HepG2 (cell line): ENCODE results near the gene ARHGAP5. TPM values are rescaled to one million over a fixed set of nuclear protein-coding genes. Genes with fewer than 3 reads are reported as not detected.

Source experiments
- AHR ChIP-seq: IDR thresholded peaks from 2 replicates; pipeline ENCODE4 v1.6.1; 2018; ENCODE audit warnings: missing genetic modification reagents, missing compliant biosample characterization
- CHD2 ChIP-seq: IDR thresholded peaks from 2 replicates; pipeline ENCODE4 v1.6.1; 2011; ENCODE audit warnings: low read depth, low read length, improper control_type of control experiment
- EP300 ChIP-seq, 3 experiments: sonication (generic) in 1 of 3; formaldehyde crosslinking in 1 of 3; IDR thresholded peaks; 2 replicates each; pipeline versions ENCODE4 v1.5.1 to v1.6.1; 2011 to 2020; ENCODE audit warnings: low read depth in 2 of 3, low read length in 2 of 3, borderline replicate concordance in 1 of 3, improper control_type of control experiment in 1 of 3, mild to moderate bottlenecking in 1 of 3, missing genetic modification reagents in 1 of 3, moderate library complexity in 1 of 3
- HNRNPL ChIP-seq: fragments of 200-400 bp; formaldehyde crosslinking; IDR thresholded peaks from 2 replicates; pipeline ENCODE4 v1.6.1; 2017; ENCODE audit warnings: mild to moderate bottlenecking, low read depth, low read length
- KLF16 ChIP-seq, 2 experiments: sonication (generic) in 1 of 2; formaldehyde crosslinking in 1 of 2; IDR thresholded peaks; 2 replicates each; pipeline versions ENCODE4 v1.6.1 to v1.8.0; 2016 to 2023; ENCODE audit warnings: missing genetic modification reagents in 2 of 2, missing compliant biosample characterization in 1 of 2
- NCOA5 ChIP-seq: sonication (generic); formaldehyde crosslinking; IDR thresholded peaks from 2 replicates; pipeline ENCODE4 v1.4.0; 2020; ENCODE audit warnings: missing genetic modification reagents
- RARA ChIP-seq: IDR thresholded peaks from 2 replicates; pipeline ENCODE4 v1.6.1; 2016; ENCODE audit warnings: missing genetic modification reagents, missing compliant biosample characterization
- SNAI1 ChIP-seq: sonication (generic); formaldehyde crosslinking; IDR thresholded peaks from 2 replicates; pipeline ENCODE4 v1.5.0; 2020; ENCODE audit warnings: mild to moderate bottlenecking, missing genetic modification reagents, borderline replicate concordance
- SOX5 ChIP-seq: IDR thresholded peaks from 2 replicates; pipeline ENCODE4 v1.6.1; 2016; ENCODE audit warnings: borderline replicate concordance
- ZNF225 ChIP-seq: sonication (generic); formaldehyde crosslinking; IDR thresholded peaks from 2 replicates; pipeline ENCODE4 v1.4.0; 2020; ENCODE audit warnings: mild to moderate bottlenecking, missing genetic modification reagents
- ZNF317 ChIP-seq: sonication (generic); formaldehyde crosslinking; IDR thresholded peaks from 2 replicates; pipeline ENCODE4 v1.5.0; 2020; ENCODE audit warnings: mild to moderate bottlenecking, missing genetic modification reagents
- ZNF598 ChIP-seq: sonication (generic); formaldehyde crosslinking; IDR thresholded peaks from 2 replicates; pipeline ENCODE4 v1.5.1; 2020; ENCODE audit warnings: mild to moderate bottlenecking, missing genetic modification reagents, borderline replicate concordance
- ZNF644 ChIP-seq: IDR thresholded peaks from 2 replicates; pipeline ENCODE4 v1.6.1; 2016; ENCODE audit warnings: low read depth
- ZNF772 ChIP-seq: sonication (generic); formaldehyde crosslinking; IDR thresholded peaks from 2 replicates; pipeline ENCODE4 v1.5.0; 2020; ENCODE audit warnings: mild to moderate bottlenecking, missing genetic modification reagents
- ZNF775 ChIP-seq: sonication (generic); formaldehyde crosslinking; IDR thresholded peaks from 2 replicates; pipeline ENCODE4 v1.4.0; 2020; ENCODE audit warnings: missing genetic modification reagents, mild to moderate bottlenecking, moderate library complexity, borderline replicate concordance
- ZSCAN25 ChIP-seq: sonication (generic); formaldehyde crosslinking; IDR thresholded peaks from 2 replicates; pipeline ENCODE4 v1.8.0; 2022; ENCODE audit warnings: mild to moderate bottlenecking, missing genetic modification reagents
- polyA plus RNA-seq, 8 experiments: library from polyadenylated mRNA; depleted of rRNA in 3 of 8; stranded (reverse) in 7 of 8; unstranded in 1 of 8; fragments of >200 nt; fragmentation: Illumina TruSeq in 4 of 8; extraction: Trizol in 4 of 8; gene quantifications; 2 replicates each; pipeline versions ENCODE4 v1.2.1 to v1.2.3, GENCODE V29; 2011 to 2016; ENCODE audit warnings: low read depth in 4 of 8, missing spikeins in 1 of 8, mixed read lengths in 1 of 8; ENCODE audit not compliant: insufficient read depth in 1 of 8
- total RNA-seq, 5 experiments: library from RNA; depleted of rRNA; stranded (reverse); fragments of >200 nt; fragmentation: Illumina TruSeq; extraction: Trizol; gene quantifications; 2 replicates each; pipeline ENCODE4 v1.2.3, GENCODE V29; 2016; ENCODE audit warnings: low read depth in 1 of 5
- TF ChIP-seq, protein P1 (sequence below), 2 experiments: IDR thresholded peaks; 2 replicates each; pipeline ENCODE4 v1.6.1; 2011 to 2012; ENCODE audit warnings: low read length in 2 of 2, borderline replicate concordance in 1 of 2, low read depth in 1 of 2, mild to moderate bottlenecking in 1 of 2, moderate library complexity in 1 of 2
- TF ChIP-seq, protein P2 (sequence below): IDR thresholded peaks from 2 replicates; pipeline ENCODE4 v1.6.1; 2016; ENCODE audit warnings: missing genetic modification reagents, missing compliant biosample characterization
- TF ChIP-seq, protein P3 (sequence below): sonication (generic); formaldehyde crosslinking; IDR thresholded peaks from 2 replicates; pipeline ENCODE4 v1.4.0; 2020; ENCODE audit warnings: missing genetic modification reagents

Gene ARHGAP5
- total and polyA plus RNA-seq, 2 of the 13 experiments (the other 11 are each of a cell fraction or from before 2014, with no cell fraction given): 33.7 to 144 TPM

DNA sequence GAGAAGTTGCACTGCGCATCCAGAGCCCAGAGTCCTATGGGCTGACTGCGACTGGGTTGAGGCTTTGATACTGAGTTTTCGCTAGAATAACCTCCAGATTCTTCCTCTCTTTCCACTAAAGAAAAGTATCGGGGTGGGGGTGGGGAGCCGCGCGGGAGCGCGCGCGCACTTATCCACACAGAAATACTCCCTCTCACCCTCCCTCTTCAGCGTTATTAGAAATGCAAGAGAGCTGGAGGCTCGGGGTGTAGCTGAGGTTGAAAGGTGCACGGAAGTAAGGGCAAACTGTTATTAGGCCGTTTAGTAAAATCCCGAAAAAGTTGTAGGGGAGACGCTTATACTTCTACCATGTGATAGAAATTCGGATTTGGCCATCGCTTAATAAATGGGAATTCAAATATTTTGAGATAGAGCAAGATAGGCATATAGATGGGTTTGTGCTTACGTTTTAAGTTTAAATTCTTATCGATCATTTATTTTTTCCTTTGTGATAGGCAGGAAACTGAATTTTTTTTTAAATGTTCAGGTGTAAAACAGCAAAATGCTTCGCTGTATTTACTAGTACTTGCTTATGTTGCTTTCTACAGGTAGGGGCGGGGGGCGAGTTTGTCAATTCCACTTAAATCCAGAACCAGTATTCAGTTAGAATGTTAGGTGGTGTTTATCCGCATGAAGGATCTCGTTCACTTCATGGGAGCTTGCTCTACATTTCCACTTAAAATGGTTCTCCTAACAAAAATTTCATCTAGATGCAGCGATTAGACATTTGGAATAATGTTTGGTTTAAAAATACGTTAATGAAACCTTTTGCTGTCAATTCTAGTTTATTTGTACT lies 1.1 kb downstream of the ARHGAP5 start (continued):
- TF ChIP-seq ZNF772 (CRISPR knock-in tag) (no peak), SOX5 (no peak), KLF16 (CRISPR knock-in tag; IDR thresholded peaks at IDR 0.05) (no peak), ZNF317 (peak; percentile 43; the same call in 1 of the 2 replicates), ZSCAN25 (peak; percentile 29), ZNF598 (CRISPR knock-in tag) (no peak), ZNF775 (CRISPR knock-in tag) (no peak; the same call in 1 of the 2 replicates), EP300 (IDR thresholded peaks at IDR 0.05; ENCODE audit: low read depth in 2 of 2, low read length in 2 of 2) (no peak), EP300 (CRISPR knock-in tag; IDR thresholded peaks at IDR 0.05; ENCODE audit: borderline replicate concordance) (no peak), CHD2 (peak; percentile 66; the same call in 1 of the 2 replicates), NCOA5 (CRISPR knock-in tag) (0 out of 2 replicates have a peak, but pooled peaks have one; percentile 11), RARA (CRISPR knock-in tag) (peak; percentile 46), AHR (CRISPR knock-in tag) (no peak; the same call in 1 of the 2 replicates), HNRNPL (no peak), SNAI1 (no peak), ZNF644 (no peak), ZNF225 (CRISPR knock-in tag) (no peak)
- TF ChIP-seq, protein P1, sequence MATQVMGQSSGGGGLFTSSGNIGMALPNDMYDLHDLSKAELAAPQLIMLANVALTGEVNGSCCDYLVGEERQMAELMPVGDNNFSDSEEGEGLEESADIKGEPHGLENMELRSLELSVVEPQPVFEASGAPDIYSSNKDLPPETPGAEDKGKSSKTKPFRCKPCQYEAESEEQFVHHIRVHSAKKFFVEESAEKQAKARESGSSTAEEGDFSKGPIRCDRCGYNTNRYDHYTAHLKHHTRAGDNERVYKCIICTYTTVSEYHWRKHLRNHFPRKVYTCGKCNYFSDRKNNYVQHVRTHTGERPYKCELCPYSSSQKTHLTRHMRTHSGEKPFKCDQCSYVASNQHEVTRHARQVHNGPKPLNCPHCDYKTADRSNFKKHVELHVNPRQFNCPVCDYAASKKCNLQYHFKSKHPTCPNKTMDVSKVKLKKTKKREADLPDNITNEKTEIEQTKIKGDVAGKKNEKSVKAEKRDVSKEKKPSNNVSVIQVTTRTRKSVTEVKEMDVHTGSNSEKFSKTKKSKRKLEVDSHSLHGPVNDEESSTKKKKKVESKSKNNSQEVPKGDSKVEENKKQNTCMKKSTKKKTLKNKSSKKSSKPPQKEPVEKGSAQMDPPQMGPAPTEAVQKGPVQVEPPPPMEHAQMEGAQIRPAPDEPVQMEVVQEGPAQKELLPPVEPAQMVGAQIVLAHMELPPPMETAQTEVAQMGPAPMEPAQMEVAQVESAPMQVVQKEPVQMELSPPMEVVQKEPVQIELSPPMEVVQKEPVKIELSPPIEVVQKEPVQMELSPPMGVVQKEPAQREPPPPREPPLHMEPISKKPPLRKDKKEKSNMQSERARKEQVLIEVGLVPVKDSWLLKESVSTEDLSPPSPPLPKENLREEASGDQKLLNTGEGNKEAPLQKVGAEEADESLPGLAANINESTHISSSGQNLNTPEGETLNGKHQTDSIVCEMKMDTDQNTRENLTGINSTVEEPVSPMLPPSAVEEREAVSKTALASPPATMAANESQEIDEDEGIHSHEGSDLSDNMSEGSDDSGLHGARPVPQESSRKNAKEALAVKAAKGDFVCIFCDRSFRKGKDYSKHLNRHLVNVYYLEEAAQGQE (IDR thresholded peaks at IDR 0.05; ENCODE audit: borderline replicate concordance in 1 of 2, low read depth in 1 of 2, low read length in 2 of 2): 0 out of 4 replicates have a peak, but pooled peaks of 1 of the 2 experiments have one; percentile 28
- TF ChIP-seq, protein P2, sequence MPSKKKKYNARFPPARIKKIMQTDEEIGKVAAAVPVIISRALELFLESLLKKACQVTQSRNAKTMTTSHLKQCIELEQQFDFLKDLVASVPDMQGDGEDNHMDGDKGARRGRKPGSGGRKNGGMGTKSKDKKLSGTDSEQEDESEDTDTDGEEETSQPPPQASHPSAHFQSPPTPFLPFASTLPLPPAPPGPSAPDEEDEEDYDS (CRISPR knock-in tag): peak; percentile 46
- TF ChIP-seq, protein P3, sequence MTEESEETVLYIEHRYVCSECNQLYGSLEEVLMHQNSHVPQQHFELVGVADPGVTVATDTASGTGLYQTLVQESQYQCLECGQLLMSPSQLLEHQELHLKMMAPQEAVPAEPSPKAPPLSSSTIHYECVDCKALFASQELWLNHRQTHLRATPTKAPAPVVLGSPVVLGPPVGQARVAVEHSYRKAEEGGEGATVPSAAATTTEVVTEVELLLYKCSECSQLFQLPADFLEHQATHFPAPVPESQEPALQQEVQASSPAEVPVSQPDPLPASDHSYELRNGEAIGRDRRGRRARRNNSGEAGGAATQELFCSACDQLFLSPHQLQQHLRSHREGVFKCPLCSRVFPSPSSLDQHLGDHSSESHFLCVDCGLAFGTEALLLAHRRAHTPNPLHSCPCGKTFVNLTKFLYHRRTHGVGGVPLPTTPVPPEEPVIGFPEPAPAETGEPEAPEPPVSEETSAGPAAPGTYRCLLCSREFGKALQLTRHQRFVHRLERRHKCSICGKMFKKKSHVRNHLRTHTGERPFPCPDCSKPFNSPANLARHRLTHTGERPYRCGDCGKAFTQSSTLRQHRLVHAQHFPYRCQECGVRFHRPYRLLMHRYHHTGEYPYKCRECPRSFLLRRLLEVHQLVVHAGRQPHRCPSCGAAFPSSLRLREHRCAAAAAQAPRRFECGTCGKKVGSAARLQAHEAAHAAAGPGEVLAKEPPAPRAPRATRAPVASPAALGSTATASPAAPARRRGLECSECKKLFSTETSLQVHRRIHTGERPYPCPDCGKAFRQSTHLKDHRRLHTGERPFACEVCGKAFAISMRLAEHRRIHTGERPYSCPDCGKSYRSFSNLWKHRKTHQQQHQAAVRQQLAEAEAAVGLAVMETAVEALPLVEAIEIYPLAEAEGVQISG: no peak
